Measurements from ENCODE around the gene ST8SIA1. TPM values are rescaled to one million over a fixed set of nuclear protein-coding genes. Genes with fewer than 3 reads are reported as not detected.

Gene ST8SIA1
- polyA plus RNA-seq, 1 of the 3 experiments (the other 2 are of a cell fraction), result 0.12 TPM

DNA sequence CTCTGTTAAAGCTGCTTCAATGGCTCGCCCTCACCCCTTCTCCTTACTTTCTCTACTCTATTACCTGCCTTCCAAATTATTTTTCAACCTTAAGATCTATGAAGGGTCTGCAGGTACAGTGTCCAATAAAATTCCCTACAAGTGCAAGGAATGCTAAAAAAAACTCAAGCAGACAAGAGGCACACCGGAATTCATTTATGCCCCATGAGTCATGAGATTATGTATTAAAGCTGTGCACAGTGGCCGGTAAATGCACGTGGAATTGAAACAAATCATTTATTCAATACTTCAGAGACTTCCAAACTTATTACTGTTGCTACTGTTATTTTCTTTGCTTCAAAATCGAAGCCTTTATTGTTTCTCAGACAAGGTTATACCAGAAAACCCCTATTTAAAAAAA lies 68.4 kb downstream of the ST8SIA1 start:
- H2AFZ ChIP-seq (ENCODE audit: low read depth), result no peak overlapping the region
- POLR2A ChIA-PET, result no interaction called here
- H3K9ac ChIP-seq, result no peak overlapping the region
- no peaks in the 10 kb centered on the region for H3K9me3 ChIP-seq
- H3F3A ChIP-seq (replicated peaks; ENCODE audit: insufficient read depth), result no peaks in the 10 kb centered on the region
- CTCF ChIA-PET, result no interaction called here
- H3K4me2 ChIP-seq, result no peak overlapping the region
- WGBS (ENCODE audit: low lambda C conversion rate), result 11% methylated on average over 5 of the region's 5 CpGs
- H3K27me3 ChIP-seq (ENCODE audit: insufficient read depth), result no peaks in the 10 kb centered on the region; the same call in 1 of the 2 replicates
- H3K27ac ChIP-seq (ENCODE audit: low read depth in 2 of 2, low read length in 1 of 2), result no peak overlapping the region
- no peaks in the 10 kb centered on the region; a peak in 2 of 4 replicates for H3K4me1 ChIP-seq (ENCODE audit: control insufficient read depth in 1 of 2, insufficient read depth in 2 of 2, low read depth in 1 of 2, low read length in 1 of 2)
- no peak overlapping the region for H3K4me3 ChIP-seq (ENCODE audit: low read depth in 2 of 2, low read length in 1 of 2)
- no peaks in the 10 kb centered on the region for H4K20me1 ChIP-seq (ENCODE audit: insufficient read depth)
- H3K9me2 ChIP-seq, result no peaks in the 10 kb centered on the region
- DNase-seq, result no peak
- TF ChIP-seq SMC3 (IDR thresholded peaks at IDR 0.05; ENCODE audit: low read depth, low read length) (no peak), GATA2 (CRISPR knock-in tag; IDR thresholded peaks at IDR 0.05) (no peak), TCF12 (IDR thresholded peaks at IDR 0.05) (no peak), RFX5 (IDR thresholded peaks at IDR 0.05; ENCODE audit: low read length) (no peak), NRF1 (IDR thresholded peaks at IDR 0.05; ENCODE audit: low read depth, low read length) (no peak), FOSL2 (IDR thresholded peaks at IDR 0.05; ENCODE audit: borderline replicate concordance, low read depth) (peak; percentile 11; the same call in 1 of the 2 replicates)
- H3K36me3 ChIP-seq (replicated peaks in 1 of 2; ENCODE audit: control insufficient read depth in 1 of 2, insufficient read depth in 2 of 2, low read length in 1 of 2), result no peaks in the 10 kb centered on the region
- no peaks in the 10 kb centered on the region for H3K79me2 ChIP-seq (ENCODE audit: insufficient read depth)

- Histone ChIP-seq H3K4me3 (ENCODE audit: low read depth in 2 of 2, low read length in 1 of 2) (no peak overlapping the region), H3K79me2 (ENCODE audit: insufficient read depth) (no peaks in the 10 kb centered on the region), H3K9me3 (no peaks in the 10 kb centered on the region), H3K4me1 (ENCODE audit: control insufficient read depth in 1 of 2, insufficient read depth in 2 of 2, low read depth in 1 of 2, low read length in 1 of 2) (no peaks in the 10 kb centered on the region; a peak in 2 of 4 replicates), H4K20me1 (ENCODE audit: insufficient read depth) (no peaks in the 10 kb centered on the region), H2AFZ (ENCODE audit: low read depth) (no peak overlapping the region), H3F3A (replicated peaks; ENCODE audit: insufficient read depth) (no peaks in the 10 kb centered on the region), H3K9me2 (no peaks in the 10 kb centered on the region), H3K36me3 (replicated peaks in 1 of 2; ENCODE audit: control insufficient read depth in 1 of 2, insufficient read depth in 2 of 2, low read length in 1 of 2) (no peaks in the 10 kb centered on the region), H3K9ac (no peak overlapping the region), H3K4me2 (no peak overlapping the region), H3K27me3 (ENCODE audit: insufficient read depth) (no peaks in the 10 kb centered on the region; the same call in 1 of the 2 replicates), H3K27ac (ENCODE audit: low read depth in 2 of 2, low read length in 1 of 2) (no peak overlapping the region)
- DNase-seq, result no peak
- POLR2A ChIA-PET, result no interaction called here
- CTCF ChIA-PET, result no interaction called here
- no peak for TF ChIP-seq SIN3A (IDR thresholded peaks at IDR 0.05; ENCODE audit: borderline replicate concordance, low read depth, low read length)
- 29% methylated on average over 5 of the region's 5 CpGs for WGBS (ENCODE audit: low lambda C conversion rate)
Observed at GRCh38 chr12:22264380-22264779, 70.1 kb downstream of the ST8SIA1 start.

DNA sequence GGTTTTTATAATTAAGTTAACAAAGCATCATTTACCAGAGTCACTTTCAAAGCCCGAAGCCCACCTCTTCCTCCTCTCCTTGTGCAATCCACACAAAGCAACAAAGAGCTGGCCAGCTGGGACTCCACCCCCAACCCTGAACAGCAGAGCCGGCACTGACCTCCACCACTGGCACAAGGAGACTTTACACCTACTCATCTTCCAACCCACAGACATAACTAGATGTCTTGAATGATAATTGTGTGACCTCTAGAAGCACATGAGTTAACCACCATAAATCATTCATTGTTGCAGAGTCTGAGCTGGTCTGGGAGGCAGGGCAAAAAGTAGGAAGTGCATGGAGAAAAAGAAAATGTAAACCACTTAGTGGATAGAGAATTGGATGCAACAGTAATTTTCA lies 72.2 kb downstream of the ST8SIA1 start:
- Histone ChIP-seq H3K4me1 (ENCODE audit: control insufficient read depth in 1 of 2, insufficient read depth in 2 of 2, low read depth in 1 of 2, low read length in 1 of 2) (no peaks in the 10 kb centered on the region; a peak in 1 of 4 replicates), H3K4me2 (no peak overlapping the region), H3K36me3 (replicated peaks in 1 of 2; ENCODE audit: control insufficient read depth in 1 of 2, insufficient read depth in 2 of 2, low read length in 1 of 2) (no peaks in the 10 kb centered on the region), H3F3A (replicated peaks; ENCODE audit: insufficient read depth) (no peaks in the 10 kb centered on the region), H4K20me1 (ENCODE audit: insufficient read depth) (no peaks in the 10 kb centered on the region), H3K27me3 (ENCODE audit: insufficient read depth) (no peaks in the 10 kb centered on the region; the same call in 1 of the 2 replicates), H3K4me3 (ENCODE audit: low read depth in 2 of 2, low read length in 1 of 2) (no peak overlapping the region), H3K27ac (ENCODE audit: low read depth in 2 of 2, low read length in 1 of 2) (no peak overlapping the region), H2AFZ (ENCODE audit: low read depth) (no peak overlapping the region; the same call in 1 of the 2 replicates), H3K79me2 (ENCODE audit: insufficient read depth) (no peaks in the 10 kb centered on the region), H3K9ac (no peak overlapping the region), H3K9me2 (no peaks in the 10 kb centered on the region), H3K9me3 (no peaks in the 10 kb centered on the region)
- ChIA-PET CTCF (interaction anchor here (1.3 kb wide), 1 partner anchor 20 kb away, joined by 3 read pairs; no protein-coding TSS in a partner anchor), POLR2A (no interaction called here)
- DNase-seq, result no peak
- no peak for TF ChIP-seq USF1 (IDR thresholded peaks at IDR 0.05; ENCODE audit: borderline replicate concordance, low read depth)
- TF ChIP-seq ELF1 (IDR thresholded peaks at IDR 0.05), result no peak
- no peak for TF ChIP-seq SIN3A (IDR thresholded peaks at IDR 0.05; ENCODE audit: borderline replicate concordance, low read depth, low read length)
- TF ChIP-seq PBX3 (IDR thresholded peaks at IDR 0.05), result peak; percentile 37
- TF ChIP-seq, protein P1, sequence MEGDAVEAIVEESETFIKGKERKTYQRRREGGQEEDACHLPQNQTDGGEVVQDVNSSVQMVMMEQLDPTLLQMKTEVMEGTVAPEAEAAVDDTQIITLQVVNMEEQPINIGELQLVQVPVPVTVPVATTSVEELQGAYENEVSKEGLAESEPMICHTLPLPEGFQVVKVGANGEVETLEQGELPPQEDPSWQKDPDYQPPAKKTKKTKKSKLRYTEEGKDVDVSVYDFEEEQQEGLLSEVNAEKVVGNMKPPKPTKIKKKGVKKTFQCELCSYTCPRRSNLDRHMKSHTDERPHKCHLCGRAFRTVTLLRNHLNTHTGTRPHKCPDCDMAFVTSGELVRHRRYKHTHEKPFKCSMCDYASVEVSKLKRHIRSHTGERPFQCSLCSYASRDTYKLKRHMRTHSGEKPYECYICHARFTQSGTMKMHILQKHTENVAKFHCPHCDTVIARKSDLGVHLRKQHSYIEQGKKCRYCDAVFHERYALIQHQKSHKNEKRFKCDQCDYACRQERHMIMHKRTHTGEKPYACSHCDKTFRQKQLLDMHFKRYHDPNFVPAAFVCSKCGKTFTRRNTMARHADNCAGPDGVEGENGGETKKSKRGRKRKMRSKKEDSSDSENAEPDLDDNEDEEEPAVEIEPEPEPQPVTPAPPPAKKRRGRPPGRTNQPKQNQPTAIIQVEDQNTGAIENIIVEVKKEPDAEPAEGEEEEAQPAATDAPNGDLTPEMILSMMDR (IDR thresholded peaks at IDR 0.05), result no peak
- no peak for TF ChIP-seq EP300 (IDR thresholded peaks at IDR 0.05; ENCODE audit: borderline replicate concordance in 1 of 2, low read depth in 1 of 2, low read length in 1 of 2)
- TF ChIP-seq MEF2A (IDR thresholded peaks at IDR 0.05; ENCODE audit: borderline replicate concordance, low read depth), result no peak
- TF ChIP-seq EZH2phosphoT487 (IDR thresholded peaks at IDR 0.05; ENCODE audit: borderline replicate concordance, low read depth), result no peak
- no peak for TF ChIP-seq TAF1 (IDR thresholded peaks at IDR 0.05; ENCODE audit: borderline replicate concordance, low read depth, low read length)
- peak; percentile 19; the same call in 1 of the 2 replicates for TF ChIP-seq RXRA (IDR thresholded peaks at IDR 0.05; ENCODE audit: borderline replicate concordance, low read depth)
- no peak for TF ChIP-seq TCF12 (IDR thresholded peaks at IDR 0.05)
- 0% methylated on average over 2 of the region's 2 CpGs for WGBS (ENCODE audit: low lambda C conversion rate)
